GM18861 (cell line): Measurements from ENCODE around the gene PDE3B.
"Not testable (repeated sequence)": the region's sequence is repeated elsewhere in the genome, so short reads cannot be mapped to it uniquely, and the experiment has no call there.

Source experiments
- ATAC-seq: cut with Tn5 transposase; IDR thresholded peaks from one replicate; pipeline ENCODE4 v1.9.1; 2021; ENCODE audit not compliant: unreplicated experiment

Gene PDE3B

DNA sequence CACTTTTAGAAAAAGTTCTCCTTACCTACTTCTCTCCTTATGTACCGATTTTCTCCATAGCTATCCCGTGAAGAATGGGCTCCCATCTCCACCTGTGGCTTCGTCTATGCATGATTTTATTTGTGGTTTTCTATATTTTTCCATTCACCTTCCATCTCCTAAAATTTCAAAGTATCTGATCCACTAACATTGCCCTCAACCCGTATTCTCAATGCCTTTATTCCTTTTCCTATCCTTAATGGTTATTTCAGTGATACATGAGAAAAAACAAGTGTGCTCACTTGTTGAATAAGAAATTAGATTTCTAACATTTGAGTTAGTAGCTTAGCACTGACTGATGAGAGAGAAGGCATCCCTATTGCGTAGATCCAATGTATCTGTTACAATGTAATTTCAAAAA lies 231.6 kb downstream of the PDE3B start:
- ATAC-seq: no peak

- ATAC-seq: no peak
These were observed 238.1 kb downstream of the PDE3B start for GRCh38 chr11:14881576-14882193.

DNA sequence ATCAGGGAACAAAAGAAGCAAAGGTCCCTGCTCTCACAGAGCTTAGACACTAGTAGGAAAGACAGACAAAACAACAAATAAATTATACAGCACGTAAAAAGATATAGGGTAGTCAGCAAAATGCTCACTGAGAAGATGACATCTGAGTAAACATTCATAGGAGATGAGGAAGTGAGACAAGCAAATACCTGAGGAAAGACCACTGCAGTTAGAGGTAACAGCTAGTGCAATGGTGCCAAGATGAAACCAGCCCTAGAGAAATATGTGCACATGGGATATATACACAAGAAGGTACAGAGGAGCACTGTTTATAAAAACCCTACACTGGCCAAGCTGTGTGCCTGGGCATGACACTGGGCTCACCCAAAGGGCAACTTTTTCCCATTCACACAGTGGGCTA lies 238.6 kb downstream of the PDE3B start:
- ATAC-seq: no peak

DNA sequence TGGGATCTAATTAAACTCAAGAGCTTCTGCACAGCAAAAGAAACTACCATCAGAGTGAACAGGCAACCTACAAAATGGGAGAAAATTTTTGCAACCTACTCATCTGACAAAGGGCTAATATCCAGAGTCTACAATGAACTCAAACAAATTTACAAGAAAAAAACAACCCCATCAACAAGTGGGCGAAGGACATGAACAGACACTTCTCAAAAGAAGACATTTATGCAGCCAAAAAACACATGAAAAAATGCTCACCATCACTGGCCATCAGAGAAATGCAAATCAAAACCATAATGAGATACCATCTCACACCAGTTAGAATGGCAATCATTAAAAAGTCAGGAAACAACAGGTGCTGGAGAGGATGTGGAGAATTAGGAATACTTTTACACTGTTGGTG lies 240.1 kb downstream of the PDE3B start:
- ATAC-seq: not testable (repeated sequence)

DNA sequence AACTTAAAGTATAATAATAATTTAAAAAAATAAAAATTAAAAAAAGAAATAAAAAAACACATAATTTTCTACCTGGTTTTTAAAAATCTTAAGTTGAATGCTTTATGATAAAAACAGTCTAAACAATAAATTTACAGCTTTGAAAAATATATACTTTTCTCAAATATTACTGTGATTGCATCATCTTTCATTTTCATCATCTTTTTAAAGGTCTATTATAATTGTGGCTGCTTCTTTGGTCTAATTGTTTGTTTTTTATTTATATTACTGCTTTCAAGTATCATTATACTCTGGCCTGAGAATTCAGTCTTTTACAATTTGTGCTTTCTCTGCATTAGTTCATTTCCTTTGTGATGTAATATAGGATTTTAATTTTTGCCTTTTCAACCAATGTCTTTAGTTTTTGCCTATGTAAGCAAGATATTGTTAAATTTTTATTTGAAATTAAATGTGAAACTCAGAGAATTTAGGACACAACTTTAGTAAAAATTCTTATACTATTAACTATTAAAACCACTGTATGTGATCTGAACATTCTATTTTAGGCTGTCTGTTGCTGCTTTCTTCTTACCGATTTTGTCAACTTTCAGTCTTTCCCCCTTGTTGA lies 241.2 kb downstream of the PDE3B start:
- no peak for ATAC-seq

GRCh38 chr11:14886513-14886912 lies 242.9 kb downstream of the PDE3B start:
- no peak for ATAC-seq

GRCh38 chr11:14891143-14892035 lies 247.8 kb downstream of the PDE3B start:
- ATAC-seq: peak; percentile 40

- ATAC-seq: peak; percentile 92
These were observed 248.5 kb downstream of the PDE3B start, which contains the start of gene CYP2R1 for GRCh38 chr11:14892036-14892556. TSS of gene CYP2R1 (minus strand) at chr11:14892231. CDS start at chr11:14892205, 26 bp downstream.

- no peak for ATAC-seq
These were observed 249.0 kb downstream of the PDE3B start for GRCh38 chr11:14892577-14892976.

- ATAC-seq: no peak
These were observed 251.3 kb downstream of the PDE3B start for GRCh38 chr11:14894657-14895598.

- no peak for ATAC-seq
These were observed 254.8 kb downstream of the PDE3B start for GRCh38 chr11:14898355-14898754.

- ATAC-seq: no peak
These were observed 255.3 kb downstream of the PDE3B start for GRCh38 chr11:14898906-14899305.

DNA sequence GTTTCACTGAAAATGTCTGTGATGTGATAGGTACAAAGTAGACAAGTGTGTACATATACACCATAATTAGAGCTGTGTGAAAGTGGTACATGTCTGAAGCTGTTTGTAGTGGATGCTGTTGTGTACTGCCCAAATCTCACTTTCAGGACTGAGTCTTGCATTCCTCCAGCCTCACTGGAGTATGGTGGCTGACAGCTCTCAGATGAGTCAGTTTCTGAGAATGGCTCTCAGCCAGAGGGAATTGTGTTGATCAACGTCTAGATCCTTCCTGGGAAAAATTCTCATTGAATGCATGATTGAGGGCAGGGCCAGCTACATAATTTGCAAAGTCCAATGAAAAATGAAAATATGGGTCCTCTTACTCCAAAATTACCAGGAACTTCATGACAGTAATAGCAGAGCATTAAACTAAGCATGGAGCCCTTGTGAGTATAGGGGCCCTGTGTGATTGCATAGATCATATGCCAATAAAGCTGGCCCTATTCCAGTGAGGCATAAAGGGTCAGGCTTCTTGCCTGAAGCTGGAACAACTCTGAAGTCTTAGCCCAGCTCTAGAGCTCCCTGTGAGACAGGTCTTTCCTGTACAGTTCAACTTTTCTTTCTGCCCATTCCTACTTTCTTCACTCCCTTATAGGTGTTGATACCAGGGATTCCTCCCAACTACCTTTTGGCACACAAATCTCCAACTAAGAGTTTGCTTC lies 259.2 kb downstream of the PDE3B start:
- no peak for ATAC-seq

GRCh38 chr11:14904745-14905103 lies 261.1 kb downstream of the PDE3B start:
- peak; percentile 26 for ATAC-seq

- ATAC-seq: peak; percentile 63
These were observed 261.8 kb downstream of the PDE3B start for GRCh38 chr11:14905104-14906033.

DNA sequence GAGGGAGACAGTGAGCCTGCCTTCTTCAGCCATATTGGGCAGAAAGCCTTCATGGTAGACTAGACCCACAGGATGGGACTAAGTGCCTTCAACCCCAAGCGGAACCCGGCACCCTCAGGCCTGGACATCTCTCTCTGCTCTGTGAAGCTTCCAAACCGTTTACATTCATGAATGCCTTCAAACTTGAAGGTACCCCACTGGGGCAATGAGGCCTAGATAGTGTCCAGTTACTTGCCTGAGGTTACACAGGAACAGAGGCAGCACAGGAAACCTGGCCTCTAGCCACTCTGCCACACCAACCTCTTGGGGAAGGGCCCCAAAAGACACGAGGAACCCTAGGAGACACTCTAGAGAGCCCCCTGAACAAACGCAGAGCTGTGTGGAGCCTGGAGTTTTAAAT lies 263.0 kb downstream of the PDE3B start:
- no peak for ATAC-seq

GRCh38 chr11:14906993-14907392 lies 263.4 kb downstream of the PDE3B start:
- no peak for ATAC-seq

DNA sequence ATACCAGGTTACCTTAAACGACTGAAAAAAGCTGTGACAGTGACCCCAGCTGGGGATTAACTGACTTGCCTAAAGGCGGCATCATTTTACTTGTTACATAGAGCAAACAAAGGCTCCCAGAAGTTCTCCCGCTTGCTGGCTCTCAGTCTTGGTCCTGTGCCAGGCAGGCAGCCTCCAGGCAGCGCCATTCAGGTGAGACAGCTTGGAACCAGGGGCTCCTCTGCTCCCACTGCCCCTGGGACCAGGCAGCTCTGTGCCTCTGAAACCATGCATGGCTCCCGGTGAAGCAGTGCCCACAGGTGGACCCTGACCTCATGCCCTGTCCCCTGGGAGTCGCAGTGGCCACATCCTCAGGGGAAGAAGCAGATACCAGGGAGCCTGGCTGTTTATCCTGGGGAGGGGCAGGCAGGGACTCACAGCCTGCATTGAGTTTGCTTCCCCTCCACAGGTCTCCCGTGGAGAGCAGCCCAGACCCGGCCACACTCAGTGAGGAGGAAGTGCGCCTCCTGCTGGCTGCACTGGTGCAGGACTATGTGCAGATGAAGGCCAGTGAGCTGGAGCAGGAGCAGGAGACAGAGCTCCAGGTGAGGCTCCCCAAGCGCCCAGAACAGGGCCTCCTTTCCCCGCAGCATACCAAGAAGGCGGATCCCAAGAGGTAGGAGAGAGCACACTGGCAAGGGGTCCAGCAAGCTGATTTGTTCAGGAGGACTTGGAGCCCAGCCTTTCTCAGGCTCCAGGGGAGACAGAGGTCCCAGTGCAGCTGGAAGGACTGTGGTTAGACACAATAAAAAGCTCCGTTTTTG lies 264.0 kb downstream of the PDE3B start:
- no peak for ATAC-seq
